Esophagus (tissue), 2 donors: ENCODE data around the gene ADARB2. TPM values are rescaled to one million over a fixed set of nuclear protein-coding genes. Genes with fewer than 3 reads are reported as not detected.

Experiments used
- H3K27ac ChIP-seq, 2 donors: one replicate each; pipeline ENCODE4 v1.5.1; 2013; ENCODE audit warnings: low read depth in 2 of 2, mild to moderate bottlenecking in 2 of 2, inconsistent platforms in 1 of 2, low read length in 1 of 2, moderate library complexity in 1 of 2
- H3K27me3 ChIP-seq, 2 donors: one replicate each; pipeline ENCODE4 v1.6.1; 2013; ENCODE audit warnings: low read length in 2 of 2, control low read depth in 1 of 2, mild to moderate bottlenecking in 1 of 2; ENCODE audit not compliant: insufficient read depth in 2 of 2, control insufficient read depth in 1 of 2
- H3K36me3 ChIP-seq, 2 donors: one replicate each; pipeline ENCODE4 v1.6.1; 2013; ENCODE audit warnings: low read length in 1 of 2; ENCODE audit not compliant: control insufficient read depth in 2 of 2, insufficient read depth in 2 of 2
- H3K4me1 ChIP-seq, 2 donors: one replicate each; pipeline ENCODE4 v1.6.1; 2013; ENCODE audit warnings: low read length in 1 of 2; ENCODE audit not compliant: control insufficient read depth in 2 of 2, insufficient read depth in 2 of 2
- H3K4me3 ChIP-seq, 2 donors: one replicate each; pipeline ENCODE4 v1.5.1; 2013; ENCODE audit warnings: low read length in 2 of 2, mild to moderate bottlenecking in 2 of 2, low read depth in 1 of 2, moderate library complexity in 1 of 2
- H3K9me3 ChIP-seq, 2 donors: one replicate each; pipeline ENCODE4 v1.6.1; 2013; ENCODE audit warnings: mild to moderate bottlenecking in 2 of 2, low read depth in 1 of 2, low read length in 1 of 2, moderate library complexity in 1 of 2; ENCODE audit not compliant: control insufficient read depth in 2 of 2, insufficient read depth in 1 of 2
- WGBS, 2 donors: extraction: QIAGEN DNeasy Blood & Tissue Kit; methylation state at CpG; one replicate each; pipeline ENCODE4 v1.1.7; 2013; 5-methylcytosine and 5-hydroxymethylcytosine counted together
- polyA plus RNA-seq, 2 donors: library from polyadenylated mRNA; stranded (reverse); fragments of 200-250 nt; gene quantifications; one replicate each; pipeline ENCODE4 v1.2.3, GENCODE V29; 2013
- donor health status: healthy with polysubstance abuse.
- donor health status: Bipolar disorder and iron deficiency.

ADARB2 gene
- polyA plus RNA-seq, 2 donors, result 0.33 to 0.65 TPM

DNA sequence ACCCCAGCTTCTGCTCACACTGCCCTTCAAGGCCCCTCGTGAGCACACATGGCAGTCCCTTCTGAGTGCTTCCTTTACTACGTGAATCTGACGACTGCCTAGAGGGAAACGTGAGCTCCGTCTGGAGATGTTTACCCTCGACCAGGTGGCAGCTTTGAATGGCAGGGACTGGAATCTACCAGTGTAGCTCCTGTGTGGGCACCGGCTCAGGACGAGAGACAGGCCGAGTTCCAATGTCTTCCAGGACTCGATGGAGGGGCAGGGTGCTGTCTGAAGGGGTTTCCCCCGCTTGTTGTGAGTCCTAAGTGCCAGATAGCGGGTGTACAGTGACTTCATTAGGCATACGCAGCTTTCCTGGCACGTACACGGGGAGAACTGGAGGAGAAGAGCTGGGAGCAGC, 229.9 kb downstream of the ADARB2 start:
- Histone ChIP-seq H3K4me1 (peaks cover 0 to 4% of the 10 kb centered on the region in 2 donors), H3K4me3 (no peak overlapping the region), H3K36me3 (no peaks in the 10 kb centered on the region), H3K27me3 (no peaks in the 10 kb centered on the region), H3K27ac (no peak overlapping the region), H3K9me3 (peaks cover 0 to 9% of the 10 kb centered on the region in 2 donors)
- 81 to 84% methylated on average over 15 of the region's 15 CpGs for WGBS, 2 donors

DNA sequence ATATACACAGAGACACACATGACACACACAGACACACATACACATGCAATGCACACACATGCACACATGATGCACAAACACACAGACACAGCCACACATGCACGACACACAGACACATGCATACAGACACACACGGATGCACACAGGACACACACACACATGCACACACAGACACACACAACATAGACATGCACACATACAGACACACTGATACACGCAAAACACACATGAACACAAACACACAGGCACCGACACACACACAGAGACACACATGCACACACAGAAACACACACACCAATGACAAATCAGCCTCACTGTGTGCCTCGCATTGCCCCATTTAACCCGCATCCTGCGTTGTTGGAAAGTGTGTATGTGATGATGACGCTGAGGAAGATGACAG, 232.4 kb downstream of the ADARB2 start:
- WGBS, 2 donors, result 93 to 96% methylated on average over 8 of the region's 8 CpGs
- no peaks in the 10 kb centered on the region for H3K27me3 ChIP-seq

DNA sequence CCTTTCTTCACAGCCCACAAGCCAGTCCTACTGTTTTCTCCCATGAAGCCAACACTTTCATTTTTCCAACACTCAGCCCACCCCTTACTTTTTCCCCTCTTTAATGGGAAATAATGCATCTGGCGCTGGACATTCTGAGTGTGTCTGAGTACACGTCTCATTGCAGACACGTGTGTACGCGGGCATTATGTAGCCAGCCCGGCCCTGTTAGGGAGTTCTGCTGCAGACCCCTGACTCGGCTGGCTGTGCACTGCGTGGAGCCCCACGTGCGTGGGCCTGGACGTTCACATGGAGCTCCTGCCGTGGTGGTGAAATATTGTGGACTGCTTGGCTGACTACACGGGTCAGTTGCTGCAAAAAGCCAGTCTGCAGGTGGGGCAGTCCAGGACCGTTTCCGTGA, 233.0 kb downstream of the ADARB2 start:
- Histone ChIP-seq H3K27ac (no peak overlapping the region), H3K4me1 (peaks cover 0 to 4% of the 10 kb centered on the region in 2 donors), H3K36me3 (no peaks in the 10 kb centered on the region), H3K9me3 (peaks cover 0 to 7% of the 10 kb centered on the region in 2 donors), H3K27me3 (no peaks in the 10 kb centered on the region), H3K4me3 (no peak overlapping the region)
- 90 to 93% methylated on average over 15 of the region's 15 CpGs for WGBS, 2 donors

More for the DNA sequence above, 232.4 kb downstream of the ADARB2 start:
- Histone ChIP-seq H3K4me3 (no peak overlapping the region), H3K9me3 (peaks cover 0 to 7% of the 10 kb centered on the region in 2 donors), H3K27ac (no peak overlapping the region), H3K36me3 (no peaks in the 10 kb centered on the region), H3K4me1 (peaks cover 0 to 4% of the 10 kb centered on the region in 2 donors)

DNA sequence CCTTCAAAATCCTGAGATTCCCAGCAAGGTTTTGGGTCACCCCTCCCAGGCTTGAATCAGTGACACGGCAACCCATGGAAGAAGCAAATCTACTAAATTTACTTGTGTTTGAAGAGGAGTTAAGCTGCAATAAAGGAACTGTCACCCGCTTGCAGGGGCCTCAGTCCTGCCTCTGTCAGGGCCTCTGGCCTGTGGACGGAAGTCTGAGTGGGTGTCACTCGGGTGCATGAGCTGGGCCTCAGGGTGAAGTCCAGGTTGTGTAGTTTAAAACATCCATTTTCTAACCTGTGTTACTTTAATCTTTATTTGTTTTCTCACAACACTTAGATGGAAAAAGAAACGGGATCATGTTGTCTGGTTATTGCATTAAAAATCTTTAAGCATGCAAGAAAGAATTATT, 234.9 kb downstream of the ADARB2 start:
- Histone ChIP-seq H3K4me1 (peaks cover 0 to 4% of the 10 kb centered on the region in 2 donors), H3K9me3 (peaks cover 0 to 5% of the 10 kb centered on the region in 2 donors), H3K4me3 (no peak overlapping the region), H3K27ac (no peak overlapping the region), H3K36me3 (no peaks in the 10 kb centered on the region), H3K27me3 (no peaks in the 10 kb centered on the region)
- 72 to 76% methylated on average over 5 of the region's 5 CpGs for WGBS, 2 donors

DNA sequence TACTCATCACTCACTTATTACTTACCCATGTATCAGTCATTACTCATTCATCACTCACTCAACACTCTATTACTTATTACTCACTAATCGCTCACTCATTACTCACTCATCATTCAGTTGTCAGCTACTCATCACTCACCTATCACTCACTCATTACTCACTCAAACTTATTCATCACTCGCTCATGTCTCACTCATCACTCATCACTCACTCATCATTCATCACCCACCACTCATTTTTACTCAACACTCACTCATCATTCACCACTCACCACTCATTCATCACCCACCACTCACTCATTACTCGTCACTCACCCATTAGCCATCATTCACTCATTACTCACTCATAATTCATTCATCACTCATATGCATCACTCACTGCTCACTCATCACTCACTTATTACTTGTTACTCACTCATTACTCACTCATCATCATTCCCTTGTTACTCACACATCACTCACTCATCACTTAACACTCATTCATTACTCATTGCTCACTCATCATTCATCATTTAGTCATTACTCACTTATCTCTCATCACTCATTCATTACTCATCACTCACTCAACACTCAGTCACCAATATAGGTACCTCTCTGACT, 237.9 kb downstream of the ADARB2 start:
- Histone ChIP-seq H3K4me1 (no peaks in the 10 kb centered on the region), H3K27ac (no peak overlapping the region), H3K4me3 (no peak overlapping the region), H3K36me3 (no peaks in the 10 kb centered on the region), H3K9me3 (peaks cover 0 to 3% of the 10 kb centered on the region in 2 donors), H3K27me3 (no peaks in the 10 kb centered on the region)
- WGBS, 2 donors, result 64 to 67% methylated on average over 3 of the region's 3 CpGs

DNA sequence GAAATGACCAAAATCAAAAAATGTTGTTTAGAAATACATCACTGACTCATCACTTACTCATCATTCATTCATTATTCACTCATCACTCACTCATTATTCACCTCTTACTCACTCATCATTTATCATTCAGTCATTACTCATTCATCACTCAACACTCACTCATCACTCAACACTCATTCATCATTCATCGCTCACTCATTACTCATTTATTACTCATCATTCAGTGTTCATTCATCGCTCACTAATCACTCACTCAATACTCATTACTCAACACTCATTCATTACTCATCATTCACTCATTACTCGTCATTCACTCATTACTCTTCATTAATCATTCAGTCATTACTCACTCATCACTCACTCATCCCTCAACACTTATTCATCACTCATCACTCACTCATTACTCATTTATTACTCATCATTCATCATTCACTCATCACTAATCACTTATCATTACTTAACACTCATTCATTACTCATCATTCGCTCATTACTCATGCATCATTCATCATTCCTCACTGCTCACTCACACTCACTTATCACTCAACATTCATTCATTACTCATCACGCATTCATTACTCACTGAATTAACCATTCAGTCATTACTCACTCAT, 238.5 kb downstream of the ADARB2 start:
- H3K27ac ChIP-seq, result no peak overlapping the region
- H3K4me3 ChIP-seq, result no peak overlapping the region
- WGBS, 2 donors, result 49 to 64% methylated on average over 5 of the region's 5 CpGs
- H3K4me1 ChIP-seq, result no peaks in the 10 kb centered on the region
- peaks cover 0 to under 1% of the 10 kb centered on the region in 2 donors for H3K9me3 ChIP-seq
- H3K27me3 ChIP-seq, result no peaks in the 10 kb centered on the region
- H3K36me3 ChIP-seq, result no peaks in the 10 kb centered on the region

DNA sequence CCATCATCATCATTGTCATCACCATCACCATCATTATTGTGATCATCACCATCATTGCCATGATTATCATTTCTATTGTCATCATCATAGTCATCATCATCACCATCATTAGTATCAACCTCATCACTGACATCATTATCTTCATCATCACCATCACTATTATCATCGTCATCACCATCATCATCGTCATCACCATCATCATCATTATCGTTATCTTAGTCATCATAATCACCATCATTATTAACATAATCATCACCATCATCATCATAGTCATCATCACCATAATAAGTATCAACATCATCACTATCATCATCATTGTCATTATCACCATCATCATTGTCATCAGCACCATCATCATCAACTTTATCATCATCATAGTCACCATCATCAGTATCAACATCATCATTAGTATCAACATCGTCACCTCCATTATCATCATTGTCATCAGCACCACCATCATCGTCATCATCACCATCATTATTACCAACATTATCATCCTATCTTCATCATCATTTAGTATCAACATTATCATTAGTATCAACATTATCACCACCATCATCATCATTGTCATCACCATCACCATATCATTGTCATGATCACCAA, 241.3 kb downstream of the ADARB2 start:
- H3K9me3 ChIP-seq, result no peaks in the 10 kb centered on the region
- no peaks in the 10 kb centered on the region for H3K36me3 ChIP-seq
- 94 to 97% methylated on average over 5 of the region's 5 CpGs for WGBS, 2 donors
- H3K4me3 ChIP-seq, result no peak overlapping the region
- no peaks in the 10 kb centered on the region for H3K27me3 ChIP-seq
- no peaks in the 10 kb centered on the region for H3K4me1 ChIP-seq
- H3K27ac ChIP-seq, result no peak overlapping the region

DNA sequence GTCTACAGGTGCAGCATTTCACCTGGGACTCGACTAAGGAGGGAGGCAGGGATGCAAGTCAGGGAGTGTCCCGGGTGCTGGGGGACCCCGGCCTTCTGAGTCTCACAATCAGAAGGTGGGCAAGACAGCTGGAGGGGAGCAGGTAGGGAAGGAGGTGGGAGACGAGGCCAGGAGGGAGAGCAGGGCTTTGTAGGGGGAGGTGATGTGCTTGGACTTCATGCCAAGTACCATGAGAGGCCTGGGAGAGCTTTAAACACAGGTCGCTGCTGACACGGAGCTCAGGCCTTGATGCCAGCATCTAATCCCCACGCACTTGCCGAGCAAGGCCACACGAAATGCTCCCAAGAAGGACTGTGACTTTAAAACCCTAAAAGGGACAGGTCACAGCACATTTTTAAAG, 244.7 kb downstream of the ADARB2 start:
- no peak overlapping the region for H3K4me3 ChIP-seq
- WGBS, 2 donors, result 77 to 84% methylated on average over 9 of the region's 9 CpGs
- no peaks in the 10 kb centered on the region for H3K9me3 ChIP-seq
- no peaks in the 10 kb centered on the region for H3K4me1 ChIP-seq
- no peaks in the 10 kb centered on the region for H3K36me3 ChIP-seq
- H3K27ac ChIP-seq, result no peak overlapping the region
- no peaks in the 10 kb centered on the region for H3K27me3 ChIP-seq

DNA sequence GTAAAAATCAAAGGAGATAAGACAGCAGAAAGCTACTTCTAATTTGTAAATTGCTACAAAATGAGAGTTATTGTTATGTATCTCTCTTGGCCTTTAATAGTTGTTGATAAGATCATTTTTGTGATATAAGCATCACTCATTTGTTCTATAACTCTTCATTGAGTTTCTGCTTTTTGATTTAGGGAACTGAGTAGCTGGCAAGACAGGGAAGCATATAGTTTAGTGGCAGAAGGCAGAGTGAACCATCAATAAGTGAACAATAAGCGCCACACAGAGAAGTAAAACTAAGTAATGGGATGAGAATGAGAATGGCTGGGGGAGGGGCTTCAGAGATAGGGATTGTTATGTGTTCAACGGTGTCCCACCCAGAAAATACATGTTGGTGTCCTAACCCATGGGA, 245.4 kb downstream of the ADARB2 start:
- H3K4me3 ChIP-seq, result no peak overlapping the region
- 88 to 91% methylated on average over 2 of the region's 2 CpGs for WGBS, 2 donors
- H3K27me3 ChIP-seq, result no peaks in the 10 kb centered on the region

DNA sequence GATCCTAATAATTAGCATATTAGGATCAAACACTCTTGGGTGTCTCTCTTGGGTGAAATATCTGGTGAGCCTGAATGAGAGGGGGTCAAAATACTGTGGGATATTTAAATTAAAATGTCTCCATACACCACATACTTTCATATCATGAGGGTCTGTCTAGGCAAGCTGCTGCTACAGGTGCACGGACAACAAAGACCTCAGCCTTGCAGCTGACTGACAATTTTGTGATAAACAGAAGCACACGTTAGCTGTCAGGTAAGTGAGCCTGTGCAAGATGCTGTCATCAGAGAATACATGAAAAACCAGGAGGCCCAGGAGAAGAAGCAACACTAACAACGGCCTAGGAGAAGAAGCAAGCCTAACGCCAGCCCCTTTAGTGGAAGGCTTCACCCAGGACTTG, 247.5 kb downstream of the ADARB2 start:
- Histone ChIP-seq H3K27ac (no peak overlapping the region), H3K4me3 (no peak overlapping the region), H3K4me1 (no peaks in the 10 kb centered on the region), H3K27me3 (no peaks in the 10 kb centered on the region), H3K9me3 (no peaks in the 10 kb centered on the region), H3K36me3 (no peaks in the 10 kb centered on the region)
- 80 to 90% methylated on average over 4 of the region's 4 CpGs for WGBS, 2 donors

More for the DNA sequence above, 245.4 kb downstream of the ADARB2 start:
- no peaks in the 10 kb centered on the region for H3K36me3 ChIP-seq
- H3K4me1 ChIP-seq, result no peaks in the 10 kb centered on the region
- H3K9me3 ChIP-seq, result no peaks in the 10 kb centered on the region
- H3K27ac ChIP-seq, result no peak overlapping the region
